ENCODE data around the gene MACROH2A2.

DNA sequence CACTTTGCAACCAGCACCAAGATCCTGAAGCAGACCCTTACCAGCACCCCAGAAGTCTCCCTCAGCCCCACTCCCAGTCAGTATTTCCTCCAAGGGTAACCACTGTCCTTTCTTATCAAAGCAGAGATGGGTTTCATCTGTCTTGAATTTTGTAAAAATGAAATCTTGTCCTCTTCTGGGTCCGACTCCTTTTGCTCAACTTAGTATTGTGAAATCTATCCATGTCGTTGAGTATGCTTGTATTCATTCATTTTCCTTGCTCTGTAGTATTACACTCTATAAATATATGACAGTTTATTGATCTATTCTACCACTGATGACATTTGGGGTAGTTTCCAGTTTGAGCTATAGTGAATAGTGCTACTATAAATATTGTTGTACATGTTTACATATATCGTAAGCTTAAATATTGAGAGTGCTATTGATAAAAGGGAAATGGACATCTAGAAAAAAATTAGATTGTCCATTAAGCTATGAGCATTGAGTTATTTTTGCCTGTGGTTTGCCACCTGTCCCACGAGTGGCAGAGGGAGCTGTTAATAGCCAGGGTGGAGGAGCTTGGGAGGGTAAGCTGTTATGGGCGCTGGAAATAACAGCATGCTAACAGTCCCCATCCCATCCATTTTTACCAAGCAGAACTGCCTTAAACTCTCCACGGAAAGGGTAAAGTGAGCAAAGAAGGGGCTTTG lies 43.5 kb downstream of the MACROH2A2 start:
- TF ChIP-seq EZH2 (IDR thresholded peaks at IDR 0.05; ENCODE audit: borderline replicate concordance, control insufficient read depth, low read depth, low read length), result no peak
- TF ChIP-seq POLR2AphosphoS5 (IDR thresholded peaks at IDR 0.05; ENCODE audit: low read length), result no peak
- no peak for TF ChIP-seq BRCA1 (IDR thresholded peaks at IDR 0.05; ENCODE audit: low read depth, low read length)
- TF ChIP-seq, protein P1, sequence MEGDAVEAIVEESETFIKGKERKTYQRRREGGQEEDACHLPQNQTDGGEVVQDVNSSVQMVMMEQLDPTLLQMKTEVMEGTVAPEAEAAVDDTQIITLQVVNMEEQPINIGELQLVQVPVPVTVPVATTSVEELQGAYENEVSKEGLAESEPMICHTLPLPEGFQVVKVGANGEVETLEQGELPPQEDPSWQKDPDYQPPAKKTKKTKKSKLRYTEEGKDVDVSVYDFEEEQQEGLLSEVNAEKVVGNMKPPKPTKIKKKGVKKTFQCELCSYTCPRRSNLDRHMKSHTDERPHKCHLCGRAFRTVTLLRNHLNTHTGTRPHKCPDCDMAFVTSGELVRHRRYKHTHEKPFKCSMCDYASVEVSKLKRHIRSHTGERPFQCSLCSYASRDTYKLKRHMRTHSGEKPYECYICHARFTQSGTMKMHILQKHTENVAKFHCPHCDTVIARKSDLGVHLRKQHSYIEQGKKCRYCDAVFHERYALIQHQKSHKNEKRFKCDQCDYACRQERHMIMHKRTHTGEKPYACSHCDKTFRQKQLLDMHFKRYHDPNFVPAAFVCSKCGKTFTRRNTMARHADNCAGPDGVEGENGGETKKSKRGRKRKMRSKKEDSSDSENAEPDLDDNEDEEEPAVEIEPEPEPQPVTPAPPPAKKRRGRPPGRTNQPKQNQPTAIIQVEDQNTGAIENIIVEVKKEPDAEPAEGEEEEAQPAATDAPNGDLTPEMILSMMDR (IDR thresholded peaks at IDR 0.05 in 2 of 3, conservative IDR thresholded peaks at IDR 0.05 in 1 of 3; ENCODE audit: control insufficient read depth in 2 of 3, extremely low read depth in 1 of 3, insufficient read depth in 1 of 3, low read depth in 3 of 3, low read length in 3 of 3), result no peak
- no peak for TF ChIP-seq CREB1 (IDR thresholded peaks at IDR 0.05; ENCODE audit: low read depth)
- TF ChIP-seq ZNF274 (IDR thresholded peaks at IDR 0.05; ENCODE audit: insufficient read depth, insufficient read length), result no peak
- TF ChIP-seq YY1 (IDR thresholded peaks at IDR 0.05; ENCODE audit: low read depth, low read length), result no peak
- TF ChIP-seq FOXK2 (IDR thresholded peaks at IDR 0.05), result no peak
- no peak for TF ChIP-seq HDAC2 (IDR thresholded peaks at IDR 0.05)
- no peak for TF ChIP-seq MTA2 (IDR thresholded peaks at IDR 0.05; ENCODE audit: low read depth)
- TF ChIP-seq, protein P2, sequence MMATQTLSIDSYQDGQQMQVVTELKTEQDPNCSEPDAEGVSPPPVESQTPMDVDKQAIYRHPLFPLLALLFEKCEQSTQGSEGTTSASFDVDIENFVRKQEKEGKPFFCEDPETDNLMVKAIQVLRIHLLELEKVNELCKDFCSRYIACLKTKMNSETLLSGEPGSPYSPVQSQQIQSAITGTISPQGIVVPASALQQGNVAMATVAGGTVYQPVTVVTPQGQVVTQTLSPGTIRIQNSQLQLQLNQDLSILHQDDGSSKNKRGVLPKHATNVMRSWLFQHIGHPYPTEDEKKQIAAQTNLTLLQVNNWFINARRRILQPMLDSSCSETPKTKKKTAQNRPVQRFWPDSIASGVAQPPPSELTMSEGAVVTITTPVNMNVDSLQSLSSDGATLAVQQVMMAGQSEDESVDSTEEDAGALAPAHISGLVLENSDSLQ (IDR thresholded peaks at IDR 0.05), result no peak
- TF ChIP-seq NRF1 (conservative IDR thresholded peaks at IDR 0.05; ENCODE audit: low read depth, low read length), result no peak

Data from GM12878 (cell line).